ENCODE results near the gene IL25. TPM values are rescaled to one million over a fixed set of nuclear protein-coding genes. Genes with fewer than 3 reads are reported as not detected.
A peak's percentile ranks its signal among the peaks of the same experiment; 100 is the strongest.

Gene IL25
- total and polyA plus RNA-seq, 2 of the 13 experiments (the other 11 are each of a cell fraction or from before 2014, with no cell fraction given), result not detected

- H3K4me2 ChIP-seq (ENCODE audit: low read depth, low read length), result no peak overlapping the region
- no peak overlapping the region for H3K9ac ChIP-seq (ENCODE audit: insufficient read depth, low read depth, low read length)
- H3K27me3 ChIP-seq (ENCODE audit: control insufficient read depth in 1 of 2, insufficient read depth in 2 of 2, low read length in 2 of 2), result peaks cover 23 to 91% of the 10 kb centered on the region in 2 experiments
- no peak for ATAC-seq
- no peak for FAIRE-seq
- no peaks in the 10 kb centered on the region for H3K4me1 ChIP-seq (ENCODE audit: insufficient read depth, low read length)
- in situ Hi-C loops (cut with HindIII; ENCODE audit: extremely low pct_ligation_motif_present, low pct_unique_long_range_greater_than_20kb), result no loop called here
- no peak overlapping the region for H2AFZ ChIP-seq (ENCODE audit: low read length)
- no peak for DNase-seq (ENCODE audit: low spot score)
- intact Hi-C loops (cut with micrococcal nuclease; ENCODE audit: unreplicated experiment), result no loop called here
- H3K79me2 ChIP-seq (ENCODE audit: insufficient read depth, low read length), result no peaks in the 10 kb centered on the region
- H4K20me1 ChIP-seq (ENCODE audit: insufficient read depth, low read length), result no peaks in the 10 kb centered on the region
- H3K4me3 ChIP-seq (replicated peaks in 1 of 3; ENCODE audit: insufficient read depth in 1 of 3, low read depth in 2 of 3, low read length in 3 of 3), result no peak overlapping the region
- no peak overlapping the region for H3K27ac ChIP-seq (ENCODE audit: extremely low read length, insufficient read depth, low read length)
- CTCF ChIA-PET (ENCODE audit: low intra/inter-chr PET ratio, low total read pairs), result no interaction called here
- TF ChIP-seq ZBTB7A (CRISPR knock-in tag; IDR thresholded peaks at IDR 0.05) (0 out of 2 replicates have a peak, but pooled peaks have one; percentile 28), SMAD1 (CRISPR knock-in tag; IDR thresholded peaks at IDR 0.05; ENCODE audit: borderline replicate concordance, low read depth) (0 out of 2 replicates have a peak, but pooled peaks have one; percentile 20), KLF16 (CRISPR knock-in tag; IDR thresholded peaks at IDR 0.05) (peak in 1 of 2 experiments; percentile 56; a peak in 1 of 4 replicates), ZNF326 (CRISPR knock-in tag; IDR thresholded peaks at IDR 0.05; ENCODE audit: borderline replicate concordance) (no peak)
- TF ChIP-seq, protein P1, sequence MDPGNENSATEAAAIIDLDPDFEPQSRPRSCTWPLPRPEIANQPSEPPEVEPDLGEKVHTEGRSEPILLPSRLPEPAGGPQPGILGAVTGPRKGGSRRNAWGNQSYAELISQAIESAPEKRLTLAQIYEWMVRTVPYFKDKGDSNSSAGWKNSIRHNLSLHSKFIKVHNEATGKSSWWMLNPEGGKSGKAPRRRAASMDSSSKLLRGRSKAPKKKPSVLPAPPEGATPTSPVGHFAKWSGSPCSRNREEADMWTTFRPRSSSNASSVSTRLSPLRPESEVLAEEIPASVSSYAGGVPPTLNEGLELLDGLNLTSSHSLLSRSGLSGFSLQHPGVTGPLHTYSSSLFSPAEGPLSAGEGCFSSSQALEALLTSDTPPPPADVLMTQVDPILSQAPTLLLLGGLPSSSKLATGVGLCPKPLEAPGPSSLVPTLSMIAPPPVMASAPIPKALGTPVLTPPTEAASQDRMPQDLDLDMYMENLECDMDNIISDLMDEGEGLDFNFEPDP (CRISPR knock-in tag; conservative IDR thresholded peaks at IDR 0.05), result peak; percentile 93; the same call in 1 of the 2 replicates
- no peaks in the 10 kb centered on the region for H3K36me3 ChIP-seq (replicated peaks in 1 of 2; ENCODE audit: control insufficient read depth in 1 of 2, insufficient read depth in 2 of 2, low read length in 2 of 2)
- H3K9me3 ChIP-seq (ENCODE audit: low read length), result no peaks in the 10 kb centered on the region
- 0% methylated on average over 1 of the region's 1 CpG for WGBS (ENCODE audit: low lambda C conversion rate)
- BruUV-seq (replicated peaks), result no TSS peak
- POLR2A ChIA-PET, result no interaction called here
Observed at GRCh38 chr14:23371865-23372264, 744 bp upstream of the IL25 start.

- no peaks in the 10 kb centered on the region for H3K4me1 ChIP-seq (ENCODE audit: insufficient read depth, low read length)
- ChIA-PET CTCF (ENCODE audit: low intra/inter-chr PET ratio, low total read pairs) (no interaction called here), POLR2A (no interaction called here)
- ATAC-seq, result no peak
- no peaks in the 10 kb centered on the region for H3K36me3 ChIP-seq (replicated peaks in 1 of 2; ENCODE audit: control insufficient read depth in 1 of 2, insufficient read depth in 2 of 2, low read length in 2 of 2)
- peaks cover 27 to 91% of the 10 kb centered on the region in 2 experiments for H3K27me3 ChIP-seq (ENCODE audit: control insufficient read depth in 1 of 2, insufficient read depth in 2 of 2, low read length in 2 of 2)
- BruUV-seq (replicated peaks), result no TSS peak
- no peak overlapping the region for H3K4me2 ChIP-seq (ENCODE audit: low read depth, low read length)
- H3K9ac ChIP-seq (ENCODE audit: insufficient read depth, low read depth, low read length), result no peak overlapping the region
- in situ Hi-C loops (cut with HindIII; ENCODE audit: extremely low pct_ligation_motif_present, low pct_unique_long_range_greater_than_20kb) (no loop called here), intact Hi-C loops (cut with micrococcal nuclease; ENCODE audit: unreplicated experiment) (no loop called here)
- H3K79me2 ChIP-seq (ENCODE audit: insufficient read depth, low read length), result no peaks in the 10 kb centered on the region
- no peak for DNase-seq (ENCODE audit: low spot score)
- TF ChIP-seq, protein P2, sequence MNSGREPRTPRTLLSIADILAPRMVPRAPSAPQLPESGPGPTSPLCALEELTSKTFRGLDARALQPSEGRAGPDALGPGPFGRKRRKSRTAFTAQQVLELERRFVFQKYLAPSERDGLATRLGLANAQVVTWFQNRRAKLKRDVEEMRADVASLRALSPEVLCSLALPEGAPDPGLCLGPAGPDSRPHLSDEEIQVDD (CRISPR knock-in tag; IDR thresholded peaks at IDR 0.05; ENCODE audit: borderline replicate concordance), result no peak
- TF ChIP-seq, protein P3, sequence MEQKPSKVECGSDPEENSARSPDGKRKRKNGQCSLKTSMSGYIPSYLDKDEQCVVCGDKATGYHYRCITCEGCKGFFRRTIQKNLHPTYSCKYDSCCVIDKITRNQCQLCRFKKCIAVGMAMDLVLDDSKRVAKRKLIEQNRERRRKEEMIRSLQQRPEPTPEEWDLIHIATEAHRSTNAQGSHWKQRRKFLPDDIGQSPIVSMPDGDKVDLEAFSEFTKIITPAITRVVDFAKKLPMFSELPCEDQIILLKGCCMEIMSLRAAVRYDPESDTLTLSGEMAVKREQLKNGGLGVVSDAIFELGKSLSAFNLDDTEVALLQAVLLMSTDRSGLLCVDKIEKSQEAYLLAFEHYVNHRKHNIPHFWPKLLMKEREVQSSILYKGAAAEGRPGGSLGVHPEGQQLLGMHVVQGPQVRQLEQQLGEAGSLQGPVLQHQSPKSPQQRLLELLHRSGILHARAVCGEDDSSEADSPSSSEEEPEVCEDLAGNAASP (CRISPR knock-in tag; IDR thresholded peaks at IDR 0.05; ENCODE audit: borderline replicate concordance), result no peak
- TF ChIP-seq ZNF878 (CRISPR knock-in tag; IDR thresholded peaks at IDR 0.05), result no peak
- WGBS (ENCODE audit: low lambda C conversion rate), result 10% methylated on average over 3 of the region's 3 CpGs
- no peak overlapping the region for H3K4me3 ChIP-seq (replicated peaks in 1 of 3; ENCODE audit: insufficient read depth in 1 of 3, low read depth in 2 of 3, low read length in 3 of 3)
- FAIRE-seq, result no peak
- no peak overlapping the region for H2AFZ ChIP-seq (ENCODE audit: low read length)
- no peaks in the 10 kb centered on the region for H4K20me1 ChIP-seq (ENCODE audit: insufficient read depth, low read length)
- H3K27ac ChIP-seq (ENCODE audit: extremely low read length, insufficient read depth, low read length), result no peak overlapping the region
- H3K9me3 ChIP-seq (ENCODE audit: low read length), result no peaks in the 10 kb centered on the region
Observed at GRCh38 chr14:23373041-23373440, 432 bp downstream of the IL25 start.

Data from HepG2 (cell line).